Fibroblast of peridontal ligament (primary cell): Measurements from ENCODE around the gene TRIM14.
"Not testable (repeated sequence)": the region's sequence is repeated elsewhere in the genome, so short reads cannot be mapped to it uniquely, and the experiment has no call there.

Experiments used
- DNase-seq: peaks from one replicate; pipeline ENCODE4 v3.0.0-alpha.2; 2010; ENCODE audit errors: extremely low read depth

The TRIM14 gene

GRCh38 chr9:98108531-98109031, 10.4 kb downstream of the TRIM14 start:
- no peak for DNase-seq

- DNase-seq: no peak
Observed at GRCh38 chr9:98107926-98108325, 11.1 kb downstream of the TRIM14 start.

- no peak for DNase-seq
Observed at GRCh38 chr9:98105006-98105405, 14.0 kb downstream of the TRIM14 start.

- DNase-seq: no peak
Observed at GRCh38 chr9:98104445-98104881, 14.6 kb downstream of the TRIM14 start.

- no peak for DNase-seq
Observed at GRCh38 chr9:98101868-98102273, 17.2 kb downstream of the TRIM14 start.

GRCh38 chr9:98101416-98101815, 17.6 kb downstream of the TRIM14 start:
- DNase-seq: no peak

- DNase-seq: no peak
Observed at GRCh38 chr9:98100456-98100855, 18.6 kb downstream of the TRIM14 start.

- no peak for DNase-seq
Observed at GRCh38 chr9:98099898-98100297, 19.1 kb downstream of the TRIM14 start.

GRCh38 chr9:98099346-98099745, 19.7 kb downstream of the TRIM14 start:
- no peak for DNase-seq

- DNase-seq: no peak
Observed at GRCh38 chr9:98097836-98098235, 21.2 kb downstream of the TRIM14 start.

- no peak for DNase-seq
Observed at GRCh38 chr9:98096091-98096490, 22.9 kb downstream of the TRIM14 start.

GRCh38 chr9:98095401-98095800, 23.6 kb downstream of the TRIM14 start:
- DNase-seq: no peak

- DNase-seq: no peak
Observed at GRCh38 chr9:98094851-98095250, 24.2 kb downstream of the TRIM14 start.

- no peak for DNase-seq
Observed at GRCh38 chr9:98094316-98094715, 24.7 kb downstream of the TRIM14 start.

GRCh38 chr9:98092613-98092931, 26.4 kb downstream of the TRIM14 start:
- DNase-seq: no peak

GRCh38 chr9:98091735-98092612, 27.0 kb downstream of the TRIM14 start:
- DNase-seq: no peak

- DNase-seq: not testable (repeated sequence)
Observed at GRCh38 chr9:98090674-98091073, 28.3 kb downstream of the TRIM14 start.

GRCh38 chr9:98087420-98088354, 31.3 kb downstream of the TRIM14 start:
- DNase-seq: peak; percentile 24

GRCh38 chr9:98086461-98086860, 32.6 kb downstream of the TRIM14 start:
- no peak for DNase-seq

GRCh38 chr9:98085944-98086343, 33.1 kb downstream of the TRIM14 start:
- DNase-seq: no peak

GRCh38 chr9:98085058-98085457, 34.0 kb downstream of the TRIM14 start:
- no peak for DNase-seq

GRCh38 chr9:98084396-98084795, 34.6 kb downstream of the TRIM14 start:
- no peak for DNase-seq
